ENCODE results near the gene TNFAIP8L1.

GRCh38 chr19:4654437-4655361 is 15.4 kb downstream of the TNFAIP8L1 start:
- no peak for TF ChIP-seq POLR2AphosphoS5 (IDR thresholded peaks at IDR 0.05; ENCODE audit: low read depth)
- TF ChIP-seq, protein P1, sequence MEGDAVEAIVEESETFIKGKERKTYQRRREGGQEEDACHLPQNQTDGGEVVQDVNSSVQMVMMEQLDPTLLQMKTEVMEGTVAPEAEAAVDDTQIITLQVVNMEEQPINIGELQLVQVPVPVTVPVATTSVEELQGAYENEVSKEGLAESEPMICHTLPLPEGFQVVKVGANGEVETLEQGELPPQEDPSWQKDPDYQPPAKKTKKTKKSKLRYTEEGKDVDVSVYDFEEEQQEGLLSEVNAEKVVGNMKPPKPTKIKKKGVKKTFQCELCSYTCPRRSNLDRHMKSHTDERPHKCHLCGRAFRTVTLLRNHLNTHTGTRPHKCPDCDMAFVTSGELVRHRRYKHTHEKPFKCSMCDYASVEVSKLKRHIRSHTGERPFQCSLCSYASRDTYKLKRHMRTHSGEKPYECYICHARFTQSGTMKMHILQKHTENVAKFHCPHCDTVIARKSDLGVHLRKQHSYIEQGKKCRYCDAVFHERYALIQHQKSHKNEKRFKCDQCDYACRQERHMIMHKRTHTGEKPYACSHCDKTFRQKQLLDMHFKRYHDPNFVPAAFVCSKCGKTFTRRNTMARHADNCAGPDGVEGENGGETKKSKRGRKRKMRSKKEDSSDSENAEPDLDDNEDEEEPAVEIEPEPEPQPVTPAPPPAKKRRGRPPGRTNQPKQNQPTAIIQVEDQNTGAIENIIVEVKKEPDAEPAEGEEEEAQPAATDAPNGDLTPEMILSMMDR (IDR thresholded peaks at IDR 0.05; ENCODE audit: insufficient read depth, low read length), result no peak
- TF ChIP-seq SPI1 (IDR thresholded peaks at IDR 0.05; ENCODE audit: borderline replicate concordance, low read depth), result no peak
